Fibroblast of skin of left biceps (primary cell): ENCODE measurements around the gene PCNX2.

Experiments used
- DNase-seq, 2 experiments: peaks; one replicate each; pipeline ENCODE4 v3.0.0-alpha.2; 2013; ENCODE audit warnings: low read depth in 2 of 2

Gene PCNX2

DNA sequence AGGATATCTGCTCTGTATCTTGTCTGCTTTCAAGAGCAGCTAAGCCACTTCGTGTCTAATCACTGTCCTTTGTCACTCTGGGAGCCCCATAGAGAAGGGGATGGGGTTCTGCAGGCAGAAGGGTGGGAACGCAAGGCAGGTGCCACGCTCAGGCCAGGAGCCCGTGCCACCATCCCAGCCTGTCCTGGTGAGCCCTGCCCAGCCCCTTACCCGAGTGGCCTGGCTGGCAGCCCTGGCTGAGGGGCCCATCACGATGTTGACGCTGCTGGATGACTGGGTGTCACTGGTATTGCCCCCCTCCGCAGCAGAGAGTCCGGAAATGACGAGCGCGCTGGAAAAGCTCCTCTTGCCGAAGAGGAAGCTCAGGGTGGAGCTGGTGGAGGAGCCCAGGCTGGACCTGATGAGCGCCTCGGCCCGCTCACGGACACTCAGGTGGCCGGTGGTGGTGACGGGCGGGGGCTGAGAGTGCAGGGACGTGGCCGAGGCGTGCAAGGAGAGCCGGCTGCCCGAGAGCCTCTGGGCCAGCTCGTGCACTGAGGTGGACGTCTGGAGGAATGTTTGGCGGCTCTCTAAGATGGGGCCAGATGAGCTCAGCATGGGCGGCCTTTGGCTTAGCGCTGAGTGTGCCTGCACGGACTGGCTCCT lies 309.5 kb downstream of the PCNX2 start:
- no peak for DNase-seq

DNA sequence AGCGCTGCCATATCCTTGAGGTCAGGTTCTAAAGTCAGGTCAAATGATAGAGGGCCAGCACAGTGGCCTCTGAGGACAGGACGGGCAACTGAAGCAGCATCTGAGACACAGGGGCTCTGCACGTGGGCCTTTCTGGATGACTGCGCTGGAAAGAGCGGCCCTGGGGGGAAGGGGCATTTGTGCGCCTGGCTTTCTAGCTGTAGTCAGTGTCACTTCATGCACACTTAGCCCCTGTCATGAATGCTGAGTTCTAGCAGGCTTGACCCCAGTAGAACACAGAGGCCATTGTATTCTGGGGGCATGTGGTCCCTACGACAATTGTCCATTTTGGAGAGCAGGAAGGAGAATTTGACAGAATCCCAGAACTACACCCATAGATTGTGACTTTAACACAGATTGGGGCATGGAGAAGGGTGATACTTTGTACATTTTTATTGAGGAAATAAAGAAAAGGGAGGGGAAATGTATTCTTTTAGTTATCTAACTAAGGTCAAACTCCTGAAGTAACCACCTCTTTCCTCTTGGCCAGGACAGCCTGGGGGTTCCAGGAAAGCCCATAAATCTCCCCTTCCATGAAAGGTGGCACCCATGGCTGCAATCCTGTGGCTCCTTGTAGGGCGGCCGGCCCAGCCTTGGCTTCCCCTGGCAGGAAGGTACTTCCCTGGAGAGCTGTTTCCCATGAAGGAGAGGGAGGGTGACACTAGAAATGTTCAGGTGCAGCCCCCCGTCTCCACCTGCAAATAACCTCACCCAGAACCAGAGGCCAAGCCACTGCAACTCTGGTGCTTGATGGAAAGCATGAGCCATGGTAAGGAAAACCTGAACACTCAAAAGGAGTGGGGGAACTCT lies 310.7 kb downstream of the PCNX2 start:
- no peak for DNase-seq

DNA sequence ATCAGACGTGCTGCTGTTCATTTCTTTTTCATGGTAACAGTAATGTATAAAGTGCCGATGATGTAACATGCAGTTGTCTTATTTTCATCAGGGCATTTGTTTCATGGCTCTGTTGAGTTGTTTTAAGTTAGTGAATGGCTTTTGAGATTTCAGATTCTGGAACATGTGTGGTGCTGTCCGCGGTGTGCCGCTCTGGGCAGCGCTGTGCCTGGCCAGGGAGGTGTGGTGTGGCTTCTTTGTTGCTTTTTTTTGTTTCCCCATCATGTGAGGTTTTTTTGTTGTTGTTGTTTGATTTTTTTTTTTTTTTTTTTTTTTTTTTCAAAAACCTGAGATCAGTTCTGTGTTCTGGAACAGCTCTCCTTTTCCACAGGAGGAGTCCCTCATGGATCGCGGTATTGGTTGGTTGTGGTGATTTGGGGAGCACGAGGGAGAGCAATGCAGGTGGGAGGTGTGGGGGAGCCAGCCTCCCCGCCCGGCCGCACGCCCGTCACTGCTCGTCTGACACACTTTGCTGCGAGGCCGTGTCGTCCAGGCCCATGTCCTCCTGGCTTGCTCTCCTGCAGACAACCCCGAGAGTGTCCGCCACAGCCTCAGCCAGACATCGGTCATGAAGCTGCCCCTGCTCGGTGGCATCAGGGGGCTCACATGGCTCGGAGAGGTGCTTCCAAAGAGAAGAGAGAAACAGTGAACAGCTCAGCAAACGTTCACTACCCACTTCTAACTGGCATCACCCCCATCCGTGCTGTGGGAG lies 311.5 kb downstream of the PCNX2 start:
- no peak for DNase-seq

DNA sequence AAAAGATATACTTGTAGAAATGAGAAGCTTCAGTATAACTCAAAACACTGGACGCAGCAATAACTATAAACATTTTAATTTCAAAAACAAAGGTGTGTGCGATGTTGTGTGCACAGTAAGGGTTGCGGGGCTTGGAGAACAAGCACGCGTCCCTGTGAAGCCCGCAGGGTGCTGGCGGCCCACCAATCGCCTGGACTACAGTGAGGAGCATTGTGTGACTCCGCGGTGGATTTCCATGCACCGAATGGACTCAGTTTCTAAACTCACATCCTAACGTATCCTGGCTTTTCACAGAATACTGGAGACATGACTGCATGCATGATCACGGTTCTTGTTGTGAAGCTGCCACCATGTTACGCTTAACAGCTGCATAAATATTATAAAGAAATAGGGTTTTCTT lies 312.1 kb downstream of the PCNX2 start:
- DNase-seq, result no peak

DNA sequence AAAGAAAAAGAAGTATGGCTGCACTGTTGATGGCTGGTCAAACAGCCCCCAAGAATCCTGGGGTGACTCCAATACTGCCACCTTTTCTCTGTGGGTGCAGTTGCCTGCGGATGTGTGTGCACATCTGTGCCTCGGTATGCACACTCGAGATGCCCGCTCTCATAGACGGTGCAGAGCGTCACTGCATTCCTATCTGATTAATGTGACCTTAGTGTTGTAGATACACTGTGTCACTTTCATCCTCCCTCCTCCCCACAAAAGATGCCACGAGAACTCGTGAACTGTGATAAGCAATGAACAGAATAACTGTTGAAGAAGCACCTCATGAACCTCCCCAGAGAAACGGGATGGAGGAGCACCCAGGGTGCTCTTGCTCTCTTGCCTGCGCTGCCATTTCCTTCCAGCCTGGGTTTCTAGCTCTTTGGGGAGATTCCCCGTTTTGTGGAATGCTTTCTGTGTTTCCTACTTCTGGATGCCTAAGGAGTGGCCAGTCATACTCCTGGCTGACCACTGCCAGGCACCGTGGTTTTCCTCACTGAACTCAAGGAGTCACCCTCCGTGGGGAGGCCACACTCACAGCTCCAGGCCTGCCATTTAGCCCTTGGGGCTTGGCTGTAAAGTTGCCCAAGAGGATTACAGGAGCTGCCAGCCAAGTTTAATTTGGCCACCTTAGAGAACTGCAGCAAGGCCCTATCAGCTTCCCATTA lies 313.1 kb downstream of the PCNX2 start:
- DNase-seq, result no peak

DNA sequence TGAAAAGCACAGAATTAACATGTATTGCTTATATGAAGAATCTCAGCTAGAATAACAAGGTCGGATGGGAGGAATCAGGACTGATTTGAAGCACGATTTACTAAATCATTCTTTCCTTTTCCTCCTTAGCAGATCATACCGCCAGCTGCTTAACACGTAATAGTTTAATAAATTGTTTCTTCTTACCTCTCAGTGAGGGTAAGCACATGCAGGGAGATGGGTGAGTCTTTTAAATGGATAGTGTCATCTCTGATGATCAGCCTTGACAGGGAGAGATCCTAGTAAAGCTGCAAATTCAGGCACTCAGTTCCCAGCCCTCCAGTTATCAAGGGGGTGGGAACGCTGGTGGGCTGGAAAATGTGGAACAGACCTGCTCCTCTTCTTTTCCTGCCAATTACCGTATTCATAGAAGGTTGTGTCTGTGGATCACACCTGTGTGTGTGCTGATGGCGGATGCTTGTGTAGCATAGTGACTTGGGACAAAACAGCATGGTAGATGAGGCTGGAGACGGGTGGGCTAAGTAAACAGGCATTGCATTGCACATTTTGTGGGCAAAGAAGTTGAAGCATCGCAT lies 314.5 kb downstream of the PCNX2 start:
- DNase-seq, result no peak

DNA sequence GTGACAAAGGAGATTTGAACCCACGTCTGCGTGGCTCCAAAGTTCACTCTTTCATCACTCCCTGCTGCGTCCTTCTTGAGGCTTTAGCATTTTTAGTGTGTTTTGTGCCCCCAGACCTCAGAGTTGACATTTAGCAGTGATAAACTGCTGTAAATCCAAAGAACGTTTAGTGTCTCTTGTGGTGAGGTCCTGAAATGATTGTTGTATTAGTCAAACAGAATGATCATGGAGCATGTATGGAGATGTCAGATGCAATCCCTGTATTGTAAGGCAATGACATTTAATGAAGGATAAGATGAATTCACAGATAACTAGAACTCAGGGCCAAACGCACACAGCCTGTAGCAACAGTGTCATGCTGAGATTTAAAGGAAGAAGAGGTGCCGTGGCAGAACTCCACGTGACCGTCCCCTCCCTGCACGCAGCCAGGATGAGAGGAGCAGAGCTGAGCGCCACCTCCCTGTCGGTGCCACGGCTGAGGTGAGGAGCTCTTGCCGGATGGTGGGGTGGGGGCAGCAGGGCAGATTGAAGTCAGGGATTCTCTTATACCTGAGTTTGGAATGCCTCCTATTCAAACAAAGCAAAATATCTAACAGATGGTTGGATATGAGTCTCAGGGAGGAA lies 315.1 kb downstream of the PCNX2 start:
- no peak for DNase-seq

DNA sequence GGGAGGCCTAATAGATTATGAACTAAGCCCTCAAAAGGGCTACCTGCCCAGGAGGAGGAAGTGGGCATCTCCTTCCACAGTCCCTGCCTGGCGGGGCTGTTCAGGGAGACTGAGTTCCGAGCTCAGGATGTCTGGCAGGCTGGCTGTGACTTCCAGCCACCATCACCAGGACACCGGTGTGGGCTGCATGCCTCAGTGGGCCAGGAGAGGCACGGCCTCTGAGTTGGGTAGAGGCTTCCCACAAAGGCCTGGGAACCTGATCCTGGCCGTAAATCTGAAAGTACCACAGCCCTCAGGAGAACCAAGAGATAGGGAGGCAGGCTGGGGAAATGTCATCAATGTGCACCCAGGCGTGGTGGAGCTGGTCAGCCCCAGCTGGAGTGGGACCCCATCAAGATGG lies 316.0 kb downstream of the PCNX2 start:
- DNase-seq, result no peak

DNA sequence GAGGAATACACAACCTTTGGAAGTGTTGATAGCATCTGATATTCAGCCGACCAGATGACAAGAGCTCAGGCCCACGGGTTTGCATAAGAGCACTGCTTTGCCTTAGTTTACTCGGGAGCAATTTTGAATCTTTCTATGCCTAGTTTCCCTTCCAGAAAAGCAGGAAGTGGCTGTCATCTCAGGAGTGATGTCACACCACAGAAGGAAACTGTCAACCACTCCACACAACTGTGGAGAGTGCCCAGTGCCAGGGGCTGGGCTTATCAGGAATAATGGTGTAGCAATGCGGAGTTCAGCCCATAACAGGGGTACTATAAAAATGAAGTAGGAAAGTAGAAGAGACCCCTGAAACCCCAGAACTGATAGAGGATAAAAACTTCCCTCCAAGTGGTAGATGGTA lies 316.7 kb downstream of the PCNX2 start:
- no peak for DNase-seq

DNA sequence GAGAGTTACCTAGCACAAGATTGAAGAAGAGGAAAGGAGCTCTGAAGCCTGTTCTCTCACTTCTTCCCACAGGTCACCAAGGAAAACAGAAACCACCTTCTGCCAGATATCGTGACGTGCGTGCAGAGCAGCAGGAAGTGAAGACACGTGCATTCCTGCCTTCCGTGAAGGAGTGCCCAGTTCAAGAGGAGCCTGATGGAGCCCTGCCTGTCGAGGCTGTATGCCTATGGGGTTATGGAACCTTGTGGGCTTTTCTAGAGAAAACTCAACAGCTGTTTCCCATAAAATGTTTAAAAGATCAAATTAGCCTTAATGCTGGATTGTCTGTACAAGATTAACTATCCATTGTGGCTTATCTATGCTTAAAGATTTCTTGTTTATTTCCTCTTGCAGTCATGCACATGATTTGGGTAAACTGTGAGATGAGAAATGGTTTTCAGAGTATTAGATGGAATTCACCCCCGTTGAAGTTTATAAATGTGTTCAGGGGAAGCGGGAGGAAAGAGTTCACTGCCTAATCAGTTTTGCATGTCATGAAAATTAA lies 317.4 kb downstream of the PCNX2 start:
- no peak for DNase-seq

DNA sequence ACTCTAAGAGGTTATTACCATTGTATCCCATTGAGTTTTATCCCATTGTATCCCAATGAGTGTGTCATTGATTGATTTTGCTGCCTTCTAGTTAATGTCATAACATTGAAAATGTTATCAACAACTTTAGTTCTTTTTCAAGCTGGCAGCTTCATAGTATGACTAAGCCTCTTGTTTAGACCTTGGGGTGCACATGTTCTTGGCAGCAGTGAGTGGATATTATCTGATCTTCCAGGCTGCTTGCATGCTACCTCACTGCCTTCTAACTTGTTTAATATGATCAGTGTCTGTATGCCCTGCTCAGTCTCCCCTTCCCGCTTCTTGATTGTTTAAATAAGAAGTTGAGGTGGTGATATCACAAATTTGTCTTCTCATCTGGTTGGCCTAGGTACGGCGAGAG lies 320.6 kb downstream of the PCNX2 start:
- DNase-seq, result no peak

DNA sequence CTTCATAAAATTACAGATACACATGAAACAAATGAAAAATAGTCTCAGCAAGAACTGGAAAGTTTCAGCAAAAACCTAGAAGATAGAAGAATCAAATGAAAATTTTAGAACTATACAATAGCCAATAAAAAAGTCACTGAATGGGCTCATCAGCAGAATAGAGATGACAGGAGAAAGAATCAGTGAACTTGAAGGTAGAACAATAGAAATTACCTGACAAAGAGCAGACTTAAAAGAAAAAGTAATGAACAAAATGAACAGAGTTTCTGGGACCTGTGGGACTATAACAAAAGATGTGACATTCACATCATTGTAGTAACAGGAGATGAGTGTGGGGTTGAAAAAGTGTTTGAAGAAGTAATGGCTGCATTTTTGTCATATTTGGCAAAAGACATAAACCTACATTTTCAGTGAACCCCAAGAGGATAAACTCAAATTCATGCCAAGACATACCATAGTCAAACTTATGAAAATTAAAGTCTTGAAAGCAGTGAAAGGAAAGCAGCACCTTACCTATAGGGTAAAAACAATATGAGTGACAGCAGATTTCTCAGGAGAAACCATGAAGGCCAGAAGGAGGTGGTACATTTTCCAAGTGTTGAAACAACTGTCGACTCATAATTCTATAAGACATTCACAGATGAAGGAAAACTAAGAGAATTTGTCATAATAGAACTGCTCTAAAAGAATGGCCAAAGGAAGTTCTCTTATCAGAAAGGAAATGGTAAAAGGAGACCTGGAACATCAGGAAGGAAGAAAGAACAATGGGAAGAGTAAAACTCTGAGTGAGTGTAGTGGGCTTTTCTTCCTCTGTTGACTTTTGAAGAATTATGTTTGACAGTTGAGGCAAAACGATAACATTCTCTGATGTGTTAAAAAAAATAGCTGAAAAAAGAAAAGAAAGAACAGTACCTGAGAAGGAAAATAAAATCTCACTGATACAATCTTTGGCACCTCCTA lies 321.6 kb downstream of the PCNX2 start:
- DNase-seq, result no peak

DNA sequence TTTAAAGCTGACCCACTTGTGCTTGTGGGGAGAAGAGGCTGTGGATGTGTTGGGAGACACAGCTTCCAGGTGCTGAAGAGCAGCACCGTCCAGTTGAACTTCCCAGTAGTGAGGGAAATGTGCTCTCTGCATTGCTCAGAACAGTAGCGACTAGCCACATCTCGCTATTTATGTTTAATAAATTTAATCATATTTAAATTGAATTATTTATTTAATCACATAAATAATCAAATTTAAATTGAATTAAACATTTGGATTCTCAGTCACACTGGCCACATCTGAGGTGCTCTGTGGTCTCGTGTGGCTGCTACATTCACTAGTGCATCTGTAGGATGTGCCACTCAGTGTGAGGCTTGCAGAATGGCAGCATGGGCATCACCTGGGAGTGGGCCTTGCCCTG lies 325.0 kb downstream of the PCNX2 start:
- DNase-seq, result no peak

DNA sequence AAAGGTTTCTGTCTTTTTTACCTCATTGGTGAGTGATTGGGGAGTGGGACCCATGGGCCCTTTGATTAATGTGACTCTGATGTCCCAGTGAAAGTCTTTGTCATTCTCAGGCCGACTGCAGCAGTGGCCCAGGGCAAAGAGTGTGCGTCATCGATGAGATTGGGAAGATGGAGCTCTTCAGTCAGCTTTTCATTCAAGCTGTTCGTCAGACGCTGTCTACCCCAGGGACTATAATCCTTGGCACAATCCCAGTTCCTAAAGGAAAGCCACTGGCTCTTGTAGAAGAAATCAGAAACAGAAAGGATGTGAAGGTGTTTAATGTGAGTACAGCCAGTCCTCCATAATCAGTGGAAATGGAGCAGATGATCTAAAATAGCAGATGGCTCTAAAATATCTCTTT lies 325.7 kb downstream of the PCNX2 start:
- DNase-seq, result no peak

DNA sequence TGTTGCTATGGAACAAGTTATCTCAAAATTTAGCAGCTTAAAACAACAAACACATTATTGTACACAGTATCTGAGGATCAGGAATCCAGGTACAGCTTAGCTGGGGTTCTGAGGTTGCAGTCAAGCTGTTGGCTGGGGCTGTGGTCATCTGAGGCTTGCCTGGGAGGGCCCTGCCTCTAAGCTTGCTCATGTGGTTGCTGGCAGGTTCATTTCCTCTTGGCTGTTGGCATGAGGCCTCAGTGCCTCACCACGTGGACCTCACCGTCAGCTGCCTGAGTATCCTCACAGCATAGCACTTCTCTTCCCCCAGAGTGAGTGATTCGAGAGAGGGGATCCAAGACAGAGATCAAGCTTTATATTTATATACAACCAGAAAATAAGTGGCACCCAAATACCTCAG lies 326.6 kb downstream of the PCNX2 start:
- no peak for DNase-seq

DNA sequence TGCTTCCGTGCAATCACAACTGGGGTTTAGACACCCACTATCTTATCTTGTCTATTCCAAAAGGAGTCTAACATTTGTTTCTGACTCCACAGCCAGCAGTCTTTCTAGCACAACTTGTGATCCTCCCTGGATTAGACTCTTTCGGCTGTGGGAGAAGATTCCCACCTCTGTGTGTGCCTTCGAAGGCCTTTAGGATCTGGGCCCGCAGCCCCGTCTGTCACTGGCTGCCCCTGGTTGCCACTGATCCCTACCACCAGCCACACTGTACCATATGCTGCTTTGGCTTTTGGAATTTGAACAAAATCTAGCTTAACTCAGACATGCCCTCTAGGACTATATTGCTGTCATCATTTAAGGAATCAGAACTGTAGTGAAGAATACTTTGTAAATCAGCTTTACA lies 327.1 kb downstream of the PCNX2 start:
- no peak for DNase-seq

DNA sequence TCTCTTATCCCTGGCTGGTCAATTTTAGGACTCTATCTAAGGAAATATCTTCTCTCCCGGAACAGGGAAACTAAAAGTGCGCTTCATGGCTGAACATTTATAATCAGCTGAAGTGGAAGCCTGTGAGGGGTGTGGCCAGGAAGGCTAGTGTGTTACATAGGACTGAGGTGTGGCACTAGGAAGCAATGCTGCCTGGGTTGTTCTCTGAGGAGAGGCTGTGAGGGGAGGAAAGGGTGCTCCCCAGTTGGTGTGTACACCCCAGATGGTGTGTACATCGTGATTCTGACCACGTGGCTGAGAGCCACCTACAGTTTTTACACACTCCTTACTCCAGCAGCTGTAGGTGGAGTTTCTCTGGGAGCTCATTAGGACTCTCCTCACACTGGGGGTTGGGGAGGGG lies 328.9 kb downstream of the PCNX2 start:
- no peak for DNase-seq

DNA sequence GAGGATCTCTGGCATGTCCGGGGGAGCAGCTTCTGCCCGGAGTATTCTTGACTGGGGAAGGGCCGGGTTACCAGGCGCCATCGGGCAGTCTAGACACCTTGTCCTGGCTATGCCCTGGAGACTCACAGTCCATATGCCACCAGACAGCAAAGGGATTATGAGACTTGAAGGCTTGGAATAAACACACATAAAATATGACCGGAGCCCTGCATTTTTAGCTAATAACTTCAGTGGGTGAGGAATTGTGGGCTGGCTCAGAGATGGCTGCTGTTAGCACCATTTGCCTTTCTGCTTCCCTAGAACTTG lies 329.7 kb downstream of the PCNX2 start:
- DNase-seq, result no peak

DNA sequence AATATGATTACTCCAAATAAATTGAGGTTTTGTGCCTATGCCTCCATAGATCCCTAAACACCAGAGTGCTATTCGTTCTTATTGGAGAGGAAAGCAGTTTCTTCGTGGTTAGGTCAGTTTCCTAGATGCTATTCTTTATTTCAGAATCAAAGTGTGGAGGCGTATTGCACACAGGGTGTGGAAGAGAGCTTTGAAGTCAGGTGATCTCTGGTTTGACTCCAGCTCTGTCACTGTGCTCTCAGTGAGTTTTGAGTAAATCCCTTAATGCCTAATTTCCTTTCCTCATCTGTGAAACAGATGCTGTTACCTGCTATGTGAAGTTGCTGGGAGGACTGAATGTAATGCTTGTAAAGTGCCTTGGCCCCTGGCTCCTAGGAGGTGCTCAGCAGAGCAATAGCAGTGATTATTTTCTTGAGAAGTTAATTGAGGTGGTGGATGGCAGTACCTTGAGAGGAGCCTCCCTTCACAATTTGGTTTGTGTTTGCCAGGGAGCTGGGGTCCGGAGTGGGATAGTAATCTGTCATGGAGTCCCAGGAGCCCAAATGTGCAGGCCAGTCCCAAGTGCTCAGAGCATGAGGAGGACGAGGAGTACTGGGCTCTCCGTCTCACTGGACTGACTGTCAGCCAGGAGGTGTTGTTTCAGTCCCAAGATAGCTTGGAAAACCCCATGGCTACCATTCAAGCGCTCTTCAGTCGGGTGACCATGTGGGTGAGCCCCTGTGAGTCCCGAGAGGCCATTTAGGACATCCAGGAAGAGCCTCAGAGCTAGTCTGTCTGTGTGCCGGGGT lies 330.2 kb downstream of the PCNX2 start:
- DNase-seq, result no peak
